Measurements from ENCODE around the gene ZSCAN5A. TPM values are rescaled to one million over a fixed set of nuclear protein-coding genes. Genes with fewer than 3 reads are reported as not detected.

ZSCAN5A gene
- total and polyA plus RNA-seq, 4 donors = 6.4 to 15.0 (median 12.8) TPM

- no peak for DNase-seq (ENCODE audit: low read depth in 4 of 6, low spot score in 6 of 6)
- Histone ChIP-seq H3K4me1 (ENCODE audit: control insufficient read depth, insufficient read depth, low read length) (peaks cover 10% of the 10 kb centered on the region), H3K9me3 (ENCODE audit: control insufficient read depth, insufficient read depth, low read length) (no peaks in the 10 kb centered on the region), H3K27me3 (ENCODE audit: control insufficient read depth, insufficient read depth, low read length) (no peaks in the 10 kb centered on the region), H3K27ac (ENCODE audit: low read depth, low read length) (no peak overlapping the region), H3K4me3 (ENCODE audit: low read depth, low read length) (no peak overlapping the region), H3K36me3 (ENCODE audit: control insufficient read depth, insufficient read depth, low read length) (peaks cover 11% of the 10 kb centered on the region)
- 96% methylated on average over 4 of the region's 6 CpGs for WGBS (ENCODE audit: insufficient coverage)
Observed at GRCh38 chr19:56291867-56292266, 22.8 kb downstream of the ZSCAN5A start.

- Histone ChIP-seq H3K4me1 (ENCODE audit: control insufficient read depth, insufficient read depth, low read length) (peaks cover 10% of the 10 kb centered on the region), H3K4me3 (ENCODE audit: low read depth, low read length) (no peak overlapping the region), H3K9me3 (ENCODE audit: control insufficient read depth, insufficient read depth, low read length) (no peaks in the 10 kb centered on the region), H3K27me3 (ENCODE audit: control insufficient read depth, insufficient read depth, low read length) (no peaks in the 10 kb centered on the region), H3K36me3 (ENCODE audit: control insufficient read depth, insufficient read depth, low read length) (peaks cover 7% of the 10 kb centered on the region), H3K27ac (ENCODE audit: low read depth, low read length) (no peak overlapping the region)
- DNase-seq (ENCODE audit: low read depth in 4 of 6, low spot score in 6 of 6) = no peak
Observed at GRCh38 chr19:56290104-56290503, 24.5 kb downstream of the ZSCAN5A start.

GRCh38 chr19:56284746-56285145 is 29.9 kb downstream of the ZSCAN5A start:
- H3K36me3 ChIP-seq (ENCODE audit: control insufficient read depth, insufficient read depth, low read length) = peaks cover 4% of the 10 kb centered on the region
- no peaks in the 10 kb centered on the region for H3K9me3 ChIP-seq (ENCODE audit: control insufficient read depth, insufficient read depth, low read length)
- no peak overlapping the region for H3K4me3 ChIP-seq (ENCODE audit: low read depth, low read length)
- WGBS (ENCODE audit: insufficient coverage) = 100% methylated on average over 1 of the region's 3 CpGs
- no peak overlapping the region for H3K27ac ChIP-seq (ENCODE audit: low read depth, low read length)
- H3K4me1 ChIP-seq (ENCODE audit: control insufficient read depth, insufficient read depth, low read length) = no peaks in the 10 kb centered on the region
- DNase-seq (ENCODE audit: low read depth in 4 of 6, low spot score in 6 of 6) = no peak
- H3K27me3 ChIP-seq (ENCODE audit: control insufficient read depth, insufficient read depth, low read length) = no peaks in the 10 kb centered on the region

- H3K27me3 ChIP-seq (ENCODE audit: control insufficient read depth, insufficient read depth, low read length) = no peaks in the 10 kb centered on the region
- DNase-seq (ENCODE audit: low read depth in 4 of 6, low spot score in 6 of 6) = no peak
- no peak overlapping the region for H3K4me3 ChIP-seq (ENCODE audit: low read depth, low read length)
- 95% methylated on average over 2 of the region's 4 CpGs for WGBS (ENCODE audit: insufficient coverage)
- no peak overlapping the region for H3K27ac ChIP-seq (ENCODE audit: low read depth, low read length)
- H3K9me3 ChIP-seq (ENCODE audit: control insufficient read depth, insufficient read depth, low read length) = no peaks in the 10 kb centered on the region
- H3K36me3 ChIP-seq (ENCODE audit: control insufficient read depth, insufficient read depth, low read length) = no peaks in the 10 kb centered on the region
- H3K4me1 ChIP-seq (ENCODE audit: control insufficient read depth, insufficient read depth, low read length) = no peaks in the 10 kb centered on the region
Observed at GRCh38 chr19:56282809-56283208, 31.8 kb downstream of the ZSCAN5A start.

- 70% methylated on average over 6 of the region's 6 CpGs for WGBS (ENCODE audit: insufficient coverage)
- H3K4me1 ChIP-seq (ENCODE audit: control insufficient read depth, insufficient read depth, low read length) = no peaks in the 10 kb centered on the region
- DNase-seq (ENCODE audit: low read depth in 4 of 6, low spot score in 6 of 6) = no peak
Observed at GRCh38 chr19:56273563-56274117, 41.0 kb downstream of the ZSCAN5A start.

GRCh38 chr19:56272161-56272798 is 42.4 kb downstream of the ZSCAN5A start, which contains the start of gene EDDM13:
Gene EDDM13, plus strand, starts transcription at chr19:56272748. Its CDS starts 87 bp downstream, at chr19:56272835.
- no peak within 1 kb of the TSS for H3K27ac ChIP-seq (ENCODE audit: low read depth, low read length)

More at GRCh38 chr19:56273563-56274117, 41.0 kb downstream of the ZSCAN5A start:
- H3K27ac ChIP-seq (ENCODE audit: low read depth, low read length) = no peak overlapping the region
- H3K36me3 ChIP-seq (ENCODE audit: control insufficient read depth, insufficient read depth, low read length) = no peaks in the 10 kb centered on the region
- H3K27me3 ChIP-seq (ENCODE audit: control insufficient read depth, insufficient read depth, low read length) = no peaks in the 10 kb centered on the region
- no peaks in the 10 kb centered on the region for H3K9me3 ChIP-seq (ENCODE audit: control insufficient read depth, insufficient read depth, low read length)
- H3K4me3 ChIP-seq (ENCODE audit: low read depth, low read length) = no peak overlapping the region

GRCh38 chr19:56271151-56271550 is 43.5 kb downstream of the ZSCAN5A start:
- 15% methylated on average over 5 of the region's 6 CpGs for WGBS (ENCODE audit: insufficient coverage)
- Histone ChIP-seq H3K4me3 (ENCODE audit: low read depth, low read length) (no peak overlapping the region), H3K4me1 (ENCODE audit: control insufficient read depth, insufficient read depth, low read length) (no peaks in the 10 kb centered on the region), H3K27ac (ENCODE audit: low read depth, low read length) (no peak overlapping the region), H3K36me3 (ENCODE audit: control insufficient read depth, insufficient read depth, low read length) (peaks cover 3% of the 10 kb centered on the region), H3K27me3 (ENCODE audit: control insufficient read depth, insufficient read depth, low read length) (no peaks in the 10 kb centered on the region), H3K9me3 (ENCODE audit: control insufficient read depth, insufficient read depth, low read length) (no peaks in the 10 kb centered on the region)
- peak in 2 of 6 donors; percentile 16 to 58 for DNase-seq (ENCODE audit: low read depth in 4 of 6, low spot score in 6 of 6)

More at GRCh38 chr19:56272161-56272798, 42.4 kb downstream of the ZSCAN5A start, which contains the start of gene EDDM13:
- WGBS (ENCODE audit: insufficient coverage) = 66% methylated on average over 4 of the region's 6 CpGs
- Histone ChIP-seq H3K36me3 (ENCODE audit: control insufficient read depth, insufficient read depth, low read length) (peaks cover 3% of the 10 kb centered on the region), H3K9me3 (ENCODE audit: control insufficient read depth, insufficient read depth, low read length) (no peaks in the 10 kb centered on the region), H3K27me3 (ENCODE audit: control insufficient read depth, insufficient read depth, low read length) (no peaks in the 10 kb centered on the region), H3K4me3 (ENCODE audit: low read depth, low read length) (no peak within 1 kb of the TSS), H3K4me1 (ENCODE audit: control insufficient read depth, insufficient read depth, low read length) (no peaks in the 10 kb centered on the region)
- no peak for DNase-seq (ENCODE audit: low read depth in 4 of 6, low spot score in 6 of 6)

GRCh38 chr19:56270676-56271075 is 44.0 kb downstream of the ZSCAN5A start:
- H3K27me3 ChIP-seq (ENCODE audit: control insufficient read depth, insufficient read depth, low read length) = no peaks in the 10 kb centered on the region
- no peak for DNase-seq (ENCODE audit: low read depth in 4 of 6, low spot score in 6 of 6)
- H3K4me1 ChIP-seq (ENCODE audit: control insufficient read depth, insufficient read depth, low read length) = no peaks in the 10 kb centered on the region
- H3K36me3 ChIP-seq (ENCODE audit: control insufficient read depth, insufficient read depth, low read length) = peaks cover 3% of the 10 kb centered on the region
- no peak overlapping the region for H3K27ac ChIP-seq (ENCODE audit: low read depth, low read length)
- H3K4me3 ChIP-seq (ENCODE audit: low read depth, low read length) = no peak overlapping the region
- no peaks in the 10 kb centered on the region for H3K9me3 ChIP-seq (ENCODE audit: control insufficient read depth, insufficient read depth, low read length)
- whole genome bisulfite sequencing (ENCODE audit: insufficient coverage) = no CpG with 5 or more reads among the region's 3 CpGs

GRCh38 chr19:56269348-56269747 is 45.3 kb downstream of the ZSCAN5A start:
- H3K27me3 ChIP-seq (ENCODE audit: control insufficient read depth, insufficient read depth, low read length) = no peaks in the 10 kb centered on the region
- WGBS (ENCODE audit: insufficient coverage) = 97% methylated on average over 6 of the region's 6 CpGs
- H3K4me1 ChIP-seq (ENCODE audit: control insufficient read depth, insufficient read depth, low read length) = no peaks in the 10 kb centered on the region
- peaks cover 3% of the 10 kb centered on the region for H3K36me3 ChIP-seq (ENCODE audit: control insufficient read depth, insufficient read depth, low read length)
- no peaks in the 10 kb centered on the region for H3K9me3 ChIP-seq (ENCODE audit: control insufficient read depth, insufficient read depth, low read length)
- no peak overlapping the region for H3K27ac ChIP-seq (ENCODE audit: low read depth, low read length)
- no peak for DNase-seq (ENCODE audit: low read depth in 4 of 6, low spot score in 6 of 6)
- H3K4me3 ChIP-seq (ENCODE audit: low read depth, low read length) = no peak overlapping the region

GRCh38 chr19:56266051-56266450 is 48.6 kb downstream of the ZSCAN5A start:
- H3K27ac ChIP-seq (ENCODE audit: low read depth, low read length) = no peak overlapping the region
- H3K36me3 ChIP-seq (ENCODE audit: control insufficient read depth, insufficient read depth, low read length) = peaks cover 3% of the 10 kb centered on the region
- no peak overlapping the region for H3K4me3 ChIP-seq (ENCODE audit: low read depth, low read length)
- DNase-seq (ENCODE audit: low read depth in 4 of 6, low spot score in 6 of 6) = peak in 1 of 6 donors; percentile 73
- H3K4me1 ChIP-seq (ENCODE audit: control insufficient read depth, insufficient read depth, low read length) = no peaks in the 10 kb centered on the region
- 60% methylated on average over 1 of the region's 3 CpGs for WGBS (ENCODE audit: insufficient coverage)
- H3K27me3 ChIP-seq (ENCODE audit: control insufficient read depth, insufficient read depth, low read length) = no peaks in the 10 kb centered on the region
- no peaks in the 10 kb centered on the region for H3K9me3 ChIP-seq (ENCODE audit: control insufficient read depth, insufficient read depth, low read length)
